Kasumi-1 (cell line): ENCODE data around the gene HERPUD1.

Experiments used
- DNase-seq, 2 experiments: peaks; one replicate each; lab custom pipeline; 2025; lab: John Stamatoyannopoulos, UW

HERPUD1 gene

GRCh38 chr16:56936491-56936890 lies 4.5 kb downstream of the HERPUD1 start:
- DNase-seq = no peak

GRCh38 chr16:56936950-56937349 lies 5.0 kb downstream of the HERPUD1 start:
- no peak for DNase-seq

- no peak for DNase-seq
These were observed 6.9 kb downstream of the HERPUD1 start for GRCh38 chr16:56938664-56939513.

GRCh38 chr16:56939801-56940200 lies 7.9 kb downstream of the HERPUD1 start:
- DNase-seq = no peak

- DNase-seq = no peak
These were observed 9.2 kb downstream of the HERPUD1 start for GRCh38 chr16:56941092-56941491.

- no peak for DNase-seq
These were observed 10.0 kb downstream of the HERPUD1 start for GRCh38 chr16:56941856-56942331.

- DNase-seq = no peak
These were observed 11.9 kb downstream of the HERPUD1 start for GRCh38 chr16:56943761-56944375.

GRCh38 chr16:56944954-56945839 lies 13.3 kb downstream of the HERPUD1 start:
- no peak for DNase-seq

- DNase-seq = no peak
These were observed 14.0 kb downstream of the HERPUD1 start for GRCh38 chr16:56945847-56946527.

GRCh38 chr16:56946767-56947603 lies 15.0 kb downstream of the HERPUD1 start:
- DNase-seq = no peak

GRCh38 chr16:56947604-56947995 lies 15.7 kb downstream of the HERPUD1 start:
- DNase-seq = no peak

GRCh38 chr16:56948234-56948633 lies 16.3 kb downstream of the HERPUD1 start:
- no peak for DNase-seq

GRCh38 chr16:56950051-56950450 lies 18.1 kb downstream of the HERPUD1 start:
- DNase-seq = no peak

GRCh38 chr16:56950455-56950854 lies 18.5 kb downstream of the HERPUD1 start:
- no peak for DNase-seq

- DNase-seq = peak; percentile 61 to 69
These were observed 19.2 kb downstream of the HERPUD1 start for GRCh38 chr16:56950881-56951771.

- no peak for DNase-seq
These were observed 21.1 kb downstream of the HERPUD1 start for GRCh38 chr16:56953006-56953405.

- DNase-seq = no peak
These were observed 24.1 kb downstream of the HERPUD1 start for GRCh38 chr16:56956076-56956475.

- DNase-seq = peak in 1 of 2 experiments; percentile 6
These were observed 24.8 kb downstream of the HERPUD1 start for GRCh38 chr16:56956756-56957155.

- no peak for DNase-seq
These were observed 28.8 kb downstream of the HERPUD1 start for GRCh38 chr16:56960681-56961281.
